ENCODE results near the gene SLC25A34. TPM values are rescaled to one million over a fixed set of nuclear protein-coding genes. Genes with fewer than 3 reads are reported as not detected.

The SLC25A34 gene
- total and polyA plus RNA-seq, 11 donors, result 1.6 to 71.2 (median 17.8) TPM

- H3K4me1 ChIP-seq, result peaks cover 0 to 36% (median 18%) of the 10 kb centered on the region in 12 donors
- H3K9me3 ChIP-seq, result no peaks in the 10 kb centered on the region
- ATAC-seq (no peak), DNase-seq (peak in 1 of 5 donors; percentile 15)
- 89 to 95% (median 93%) methylated on average over 28 to 39 of the region's 39 CpGs for WGBS, 4 donors
- peaks cover 0 to 81% (median 79%) of the 10 kb centered on the region in 9 donors for H3K36me3 ChIP-seq
- intact Hi-C loops (cut with DNase I), result loop anchor here in 3 of 10 donors (10.0 kb wide), 3 partner anchors 47 to 137 kb away; partner anchors contain the start of gene PLEKHM2 (in 1 of the 3)
- H3K27ac ChIP-seq, result no peak overlapping the region
- no peak overlapping the region for H3K4me3 ChIP-seq
- no peaks in the 10 kb centered on the region for H3K27me3 ChIP-seq
- TF ChIP-seq, protein P1, sequence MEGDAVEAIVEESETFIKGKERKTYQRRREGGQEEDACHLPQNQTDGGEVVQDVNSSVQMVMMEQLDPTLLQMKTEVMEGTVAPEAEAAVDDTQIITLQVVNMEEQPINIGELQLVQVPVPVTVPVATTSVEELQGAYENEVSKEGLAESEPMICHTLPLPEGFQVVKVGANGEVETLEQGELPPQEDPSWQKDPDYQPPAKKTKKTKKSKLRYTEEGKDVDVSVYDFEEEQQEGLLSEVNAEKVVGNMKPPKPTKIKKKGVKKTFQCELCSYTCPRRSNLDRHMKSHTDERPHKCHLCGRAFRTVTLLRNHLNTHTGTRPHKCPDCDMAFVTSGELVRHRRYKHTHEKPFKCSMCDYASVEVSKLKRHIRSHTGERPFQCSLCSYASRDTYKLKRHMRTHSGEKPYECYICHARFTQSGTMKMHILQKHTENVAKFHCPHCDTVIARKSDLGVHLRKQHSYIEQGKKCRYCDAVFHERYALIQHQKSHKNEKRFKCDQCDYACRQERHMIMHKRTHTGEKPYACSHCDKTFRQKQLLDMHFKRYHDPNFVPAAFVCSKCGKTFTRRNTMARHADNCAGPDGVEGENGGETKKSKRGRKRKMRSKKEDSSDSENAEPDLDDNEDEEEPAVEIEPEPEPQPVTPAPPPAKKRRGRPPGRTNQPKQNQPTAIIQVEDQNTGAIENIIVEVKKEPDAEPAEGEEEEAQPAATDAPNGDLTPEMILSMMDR (IDR thresholded peaks at IDR 0.05), result no peak
- no peak for TF ChIP-seq POLR2A (IDR thresholded peaks at IDR 0.05)
These were observed 4.0 kb upstream of the SLC25A34 start for GRCh38 chr1:15731735-15732685.

- WGBS, 4 donors, result 66 to 87% (median 78%) methylated on average over 2 to 7 of the region's 7 CpGs
- intact Hi-C loops (cut with DNase I), result loop anchor here in 3 of 10 donors (10.0 kb wide), 3 partner anchors 48 to 138 kb away; partner anchors contain the start of gene PLEKHM2 (in 1 of the 3)
- H3K9me3 ChIP-seq, result no peaks in the 10 kb centered on the region
- DNase-seq (no peak), ATAC-seq (no peak)
- H3K27ac ChIP-seq, result peak overlapping the region in 1 of 12 donors; percentile 17
- no peak overlapping the region for H3K4me3 ChIP-seq
- peaks cover 0 to 43% (median 17%) of the 10 kb centered on the region in 12 donors for H3K4me1 ChIP-seq
- H3K27me3 ChIP-seq, result no peaks in the 10 kb centered on the region
- no peak for TF ChIP-seq POLR2A (IDR thresholded peaks at IDR 0.05)
- TF ChIP-seq, protein P1 (IDR thresholded peaks at IDR 0.05), result no peak
- peaks cover 0 to 74% (median 72%) of the 10 kb centered on the region in 9 donors for H3K36me3 ChIP-seq
These were observed 3.4 kb upstream of the SLC25A34 start for GRCh38 chr1:15732686-15733081.

- intact Hi-C loops (cut with DNase I), result loop anchor here in 3 of 10 donors (10.0 kb wide), 3 partner anchors 48 to 138 kb away; partner anchors contain the start of gene PLEKHM2 (in 1 of the 3)
- H3K4me1 ChIP-seq, result peaks cover 0 to 42% (median 17%) of the 10 kb centered on the region in 12 donors
- 89 to 92% (median 91%) methylated on average over 11 of the region's 11 CpGs for WGBS, 4 donors
- H3K36me3 ChIP-seq, result peaks cover 0 to 68% (median 66%) of the 10 kb centered on the region in 9 donors
- TF ChIP-seq, protein P1 (IDR thresholded peaks at IDR 0.05), result no peak
- no peak for TF ChIP-seq POLR2A (IDR thresholded peaks at IDR 0.05)
- no peak overlapping the region for H3K27ac ChIP-seq
- H3K4me3 ChIP-seq, result no peak overlapping the region
- ATAC-seq (no peak), DNase-seq (no peak)
- no peaks in the 10 kb centered on the region for H3K27me3 ChIP-seq
- H3K9me3 ChIP-seq, result no peaks in the 10 kb centered on the region
These were observed 2.8 kb upstream of the SLC25A34 start for GRCh38 chr1:15733218-15733725.

Measured in heart left ventricle (tissue), 16 donors.